Measurements from ENCODE around the gene SCNN1A. TPM values are rescaled to one million over a fixed set of nuclear protein-coding genes. Genes with fewer than 3 reads are reported as not detected.
A peak's percentile ranks its signal among the peaks of the same experiment; 100 is the strongest.

The SCNN1A gene
- polyA plus RNA-seq, 1 donor, result 25.7 TPM

GRCh38 chr12:6315704-6316597 lies 59.4 kb downstream of the SCNN1A start:
- DNase-seq, result no peak
- Histone ChIP-seq H3K36me3 (ENCODE audit: control insufficient read depth, insufficient read depth, low read length) (peaks cover 83% of the 10 kb centered on the region), H3K4me1 (ENCODE audit: control insufficient read depth, insufficient read depth, low read length) (peaks cover 43% of the 10 kb centered on the region)

GRCh38 chr12:6315184-6315583 lies 60.2 kb downstream of the SCNN1A start:
- Histone ChIP-seq H3K27me3 (ENCODE audit: control insufficient read depth, insufficient read depth, low read length) (no peaks in the 10 kb centered on the region), H3K9me3 (ENCODE audit: control insufficient read depth, low read depth, low read length) (no peaks in the 10 kb centered on the region), H3K4me3 (ENCODE audit: low read length) (no peak overlapping the region), H3K4me1 (ENCODE audit: control insufficient read depth, insufficient read depth, low read length) (peaks cover 43% of the 10 kb centered on the region), H3K36me3 (ENCODE audit: control insufficient read depth, insufficient read depth, low read length) (peaks cover 76% of the 10 kb centered on the region), H3K27ac (ENCODE audit: low read length) (no peak overlapping the region)
- no peak for DNase-seq
- 90% methylated on average over 2 of the region's 6 CpGs for WGBS (ENCODE audit: insufficient coverage, low lambda C conversion rate)

More at GRCh38 chr12:6315704-6316597, 59.4 kb downstream of the SCNN1A start:
- no CpG with 5 or more reads among the region's 17 CpGs for WGBS (ENCODE audit: insufficient coverage, low lambda C conversion rate)
- Histone ChIP-seq H3K27me3 (ENCODE audit: control insufficient read depth, insufficient read depth, low read length) (no peaks in the 10 kb centered on the region), H3K27ac (ENCODE audit: low read length) (no peak overlapping the region), H3K9me3 (ENCODE audit: control insufficient read depth, low read depth, low read length) (no peaks in the 10 kb centered on the region), H3K4me3 (ENCODE audit: low read length) (no peak overlapping the region)

- H3K36me3 ChIP-seq (ENCODE audit: control insufficient read depth, insufficient read depth, low read length), result peaks cover 72% of the 10 kb centered on the region
- whole genome bisulfite sequencing (ENCODE audit: insufficient coverage, low lambda C conversion rate), result no CpG with 5 or more reads among the region's 9 CpGs
- DNase-seq, result no peak
These were observed 60.6 kb downstream of the SCNN1A start for GRCh38 chr12:6314776-6315175.

GRCh38 chr12:6313326-6313940 lies 61.9 kb downstream of the SCNN1A start:
- Histone ChIP-seq H3K36me3 (ENCODE audit: control insufficient read depth, insufficient read depth, low read length) (peaks cover 60% of the 10 kb centered on the region), H3K27ac (ENCODE audit: low read length) (peak overlapping the region; percentile 99), H3K4me1 (ENCODE audit: control insufficient read depth, insufficient read depth, low read length) (peaks cover 53% of the 10 kb centered on the region), H3K4me3 (ENCODE audit: low read length) (peak overlapping the region; percentile 6), H3K27me3 (ENCODE audit: control insufficient read depth, insufficient read depth, low read length) (no peaks in the 10 kb centered on the region), H3K9me3 (ENCODE audit: control insufficient read depth, low read depth, low read length) (no peaks in the 10 kb centered on the region)
- WGBS (ENCODE audit: insufficient coverage, low lambda C conversion rate), result no CpG with 5 or more reads among the region's 14 CpGs
- DNase-seq, result no peak

More at GRCh38 chr12:6314776-6315175, 60.6 kb downstream of the SCNN1A start:
- no peak overlapping the region for H3K4me3 ChIP-seq (ENCODE audit: low read length)
- H3K27ac ChIP-seq (ENCODE audit: low read length), result no peak overlapping the region
- H3K9me3 ChIP-seq (ENCODE audit: control insufficient read depth, low read depth, low read length), result no peaks in the 10 kb centered on the region
- H3K4me1 ChIP-seq (ENCODE audit: control insufficient read depth, insufficient read depth, low read length), result peaks cover 43% of the 10 kb centered on the region
- no peaks in the 10 kb centered on the region for H3K27me3 ChIP-seq (ENCODE audit: control insufficient read depth, insufficient read depth, low read length)

DNA sequence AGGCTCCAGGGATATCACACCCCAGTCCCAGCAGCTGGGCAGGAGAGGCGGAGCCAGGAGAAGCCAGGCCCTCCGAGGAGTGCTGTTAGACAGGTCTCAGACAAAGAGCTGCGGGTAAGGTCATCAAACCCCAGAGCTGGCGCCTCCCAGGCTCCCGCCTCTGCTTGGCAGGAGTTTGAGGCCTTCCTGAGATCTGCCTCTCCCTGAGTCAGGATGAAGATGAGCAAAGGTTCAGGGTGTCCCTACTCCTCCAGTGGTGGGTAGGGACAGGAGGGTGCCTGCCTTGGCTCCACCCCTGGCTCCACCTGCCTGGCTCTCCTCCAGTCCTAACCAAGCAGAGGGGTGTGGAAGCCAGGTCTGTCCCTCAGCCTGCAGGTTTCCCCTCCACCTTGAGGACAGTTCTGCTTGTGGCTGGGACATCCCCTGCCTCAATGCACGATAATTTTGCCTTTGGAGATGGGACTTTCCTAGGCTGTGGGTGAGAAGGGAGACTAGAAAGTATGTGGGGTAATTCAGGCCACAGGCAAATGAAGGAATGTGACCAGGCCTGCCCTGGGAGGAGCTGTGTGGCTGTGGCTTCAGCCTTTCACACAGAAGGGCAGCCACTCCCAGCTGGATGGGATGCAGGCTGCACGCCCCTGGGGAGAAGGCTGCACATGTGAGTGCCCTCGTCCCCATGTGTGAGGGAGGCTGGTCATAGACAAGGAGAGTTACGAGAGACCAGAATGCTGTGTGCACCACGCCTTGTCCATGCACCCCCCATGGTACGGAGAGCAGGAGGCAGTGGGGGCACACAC lies 62.6 kb downstream of the SCNN1A start:
- no peaks in the 10 kb centered on the region for H3K27me3 ChIP-seq (ENCODE audit: control insufficient read depth, insufficient read depth, low read length)
- H3K27ac ChIP-seq (ENCODE audit: low read length), result peak overlapping the region; percentile 99
- DNase-seq, result peak; percentile 89 to 95
- peaks cover 60% of the 10 kb centered on the region for H3K4me1 ChIP-seq (ENCODE audit: control insufficient read depth, insufficient read depth, low read length)
- whole genome bisulfite sequencing (ENCODE audit: insufficient coverage, low lambda C conversion rate), result no CpG with 5 or more reads among the region's 11 CpGs
- H3K9me3 ChIP-seq (ENCODE audit: control insufficient read depth, low read depth, low read length), result no peaks in the 10 kb centered on the region
- H3K4me3 ChIP-seq (ENCODE audit: low read length), result peak overlapping the region; percentile 81
- H3K36me3 ChIP-seq (ENCODE audit: control insufficient read depth, insufficient read depth, low read length), result peaks cover 53% of the 10 kb centered on the region

DNA sequence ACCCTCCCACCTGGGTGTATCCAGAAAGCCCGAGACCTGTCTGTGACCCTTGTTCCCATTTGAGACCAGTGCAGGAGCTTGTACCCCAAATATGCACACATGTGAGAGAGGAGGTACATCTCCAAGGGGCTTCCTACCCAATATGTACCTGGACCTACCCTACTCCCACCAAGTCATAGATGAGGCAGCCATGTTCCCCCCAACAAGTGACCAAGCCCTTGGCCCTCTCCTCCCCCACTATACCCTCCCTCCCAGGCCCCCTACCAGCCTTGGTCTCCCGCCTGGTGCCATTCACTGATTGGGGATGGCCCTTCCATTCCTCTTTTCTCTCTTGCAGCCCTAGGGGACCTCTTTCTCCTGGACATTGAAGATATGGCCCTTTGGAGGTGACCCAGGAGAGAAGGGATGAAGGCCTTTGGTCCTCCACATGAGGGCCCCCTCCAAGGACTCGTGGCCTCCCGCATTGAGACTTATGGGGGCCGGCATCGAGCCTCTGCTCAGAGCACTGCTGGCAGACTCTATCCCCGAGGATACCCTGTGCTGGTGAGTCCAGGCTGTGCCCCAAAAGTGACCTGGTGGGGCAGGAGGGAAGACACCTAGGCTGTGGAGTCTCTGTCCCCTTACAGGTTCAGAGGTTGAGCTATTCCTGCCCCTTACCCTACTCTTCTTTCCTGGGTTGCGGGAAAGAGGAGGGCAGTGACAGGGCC lies 63.4 kb downstream of the SCNN1A start:
- H3K4me1 ChIP-seq (ENCODE audit: control insufficient read depth, insufficient read depth, low read length), result peaks cover 62% of the 10 kb centered on the region
- no peaks in the 10 kb centered on the region for H3K27me3 ChIP-seq (ENCODE audit: control insufficient read depth, insufficient read depth, low read length)
- H3K4me3 ChIP-seq (ENCODE audit: low read length), result peak overlapping the region; percentile 81
- H3K9me3 ChIP-seq (ENCODE audit: control insufficient read depth, low read depth, low read length), result no peaks in the 10 kb centered on the region
- WGBS (ENCODE audit: insufficient coverage, low lambda C conversion rate), result no CpG with 5 or more reads among the region's 8 CpGs
- peak overlapping the region; percentile 99 for H3K27ac ChIP-seq (ENCODE audit: low read length)
- H3K36me3 ChIP-seq (ENCODE audit: control insufficient read depth, insufficient read depth, low read length), result peaks cover 46% of the 10 kb centered on the region
- no peak for DNase-seq

DNA sequence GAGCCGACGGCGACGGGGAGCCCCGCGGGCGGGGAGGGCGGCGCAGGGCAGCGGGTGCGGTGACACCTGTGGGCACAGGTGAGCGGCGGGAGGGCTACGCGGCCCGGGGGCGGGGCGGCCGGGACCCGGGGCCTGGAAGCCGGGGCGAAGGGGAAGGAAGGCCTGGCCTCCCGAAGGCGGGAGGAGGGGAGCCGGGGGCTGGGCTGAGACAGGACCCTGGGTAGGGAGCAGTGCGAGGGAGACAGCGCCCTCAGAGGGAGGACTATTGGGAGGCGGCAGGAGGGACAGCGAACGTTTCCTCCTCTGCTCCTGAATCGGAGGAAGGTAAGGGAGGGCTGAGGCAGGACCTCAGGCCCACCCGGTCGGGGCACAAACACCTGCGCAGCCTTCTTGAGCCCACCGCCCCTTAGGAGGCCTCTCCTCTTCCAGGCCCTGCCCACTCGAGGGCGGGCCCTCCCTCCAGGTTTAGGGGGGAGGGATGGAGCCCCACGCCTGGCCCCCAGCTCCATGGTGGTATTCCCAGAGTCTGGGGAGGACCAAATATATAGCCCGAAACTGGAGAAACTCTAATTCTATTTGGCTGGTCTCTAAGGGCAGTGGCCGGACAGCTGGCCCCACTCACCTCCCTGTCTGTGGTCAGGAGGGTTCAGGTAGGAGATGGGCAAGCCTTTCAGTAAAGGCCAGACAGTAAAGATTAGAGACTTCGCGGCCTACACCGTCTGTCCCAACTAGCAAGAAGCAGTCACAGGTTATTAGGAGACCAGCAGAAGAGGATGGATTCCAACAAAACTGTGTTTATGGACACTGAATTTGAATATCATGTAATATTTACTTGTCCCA lies 64.4 kb downstream of the SCNN1A start:
- H3K4me3 ChIP-seq (ENCODE audit: low read length), result peak overlapping the region; percentile 81
- no CpG with 5 or more reads among the region's 43 CpGs for WGBS (ENCODE audit: insufficient coverage, low lambda C conversion rate)
- DNase-seq, result peak in 1 of 2 donors; percentile 72
- H3K36me3 ChIP-seq (ENCODE audit: control insufficient read depth, insufficient read depth, low read length), result peaks cover 36% of the 10 kb centered on the region
- no peaks in the 10 kb centered on the region for H3K9me3 ChIP-seq (ENCODE audit: control insufficient read depth, low read depth, low read length)
- no peaks in the 10 kb centered on the region for H3K27me3 ChIP-seq (ENCODE audit: control insufficient read depth, insufficient read depth, low read length)
- H3K27ac ChIP-seq (ENCODE audit: low read length), result peak overlapping the region; percentile 99
- peaks cover 57% of the 10 kb centered on the region for H3K4me1 ChIP-seq (ENCODE audit: control insufficient read depth, insufficient read depth, low read length)

- peaks cover 4% of the 10 kb centered on the region for H3K36me3 ChIP-seq (ENCODE audit: control insufficient read depth, insufficient read depth, low read length)
- H3K4me3 ChIP-seq (ENCODE audit: low read length), result no peak overlapping the region
- no CpG with 5 or more reads among the region's 5 CpGs for WGBS (ENCODE audit: insufficient coverage, low lambda C conversion rate)
- H3K9me3 ChIP-seq (ENCODE audit: control insufficient read depth, low read depth, low read length), result no peaks in the 10 kb centered on the region
- DNase-seq, result peak in 1 of 2 donors; percentile 61
- peak overlapping the region; percentile 99 for H3K27ac ChIP-seq (ENCODE audit: low read length)
- H3K27me3 ChIP-seq (ENCODE audit: control insufficient read depth, insufficient read depth, low read length), result no peaks in the 10 kb centered on the region
- H3K4me1 ChIP-seq (ENCODE audit: control insufficient read depth, insufficient read depth, low read length), result peaks cover 58% of the 10 kb centered on the region
These were observed 67.8 kb downstream of the SCNN1A start for GRCh38 chr12:6307529-6307928.

DNA sequence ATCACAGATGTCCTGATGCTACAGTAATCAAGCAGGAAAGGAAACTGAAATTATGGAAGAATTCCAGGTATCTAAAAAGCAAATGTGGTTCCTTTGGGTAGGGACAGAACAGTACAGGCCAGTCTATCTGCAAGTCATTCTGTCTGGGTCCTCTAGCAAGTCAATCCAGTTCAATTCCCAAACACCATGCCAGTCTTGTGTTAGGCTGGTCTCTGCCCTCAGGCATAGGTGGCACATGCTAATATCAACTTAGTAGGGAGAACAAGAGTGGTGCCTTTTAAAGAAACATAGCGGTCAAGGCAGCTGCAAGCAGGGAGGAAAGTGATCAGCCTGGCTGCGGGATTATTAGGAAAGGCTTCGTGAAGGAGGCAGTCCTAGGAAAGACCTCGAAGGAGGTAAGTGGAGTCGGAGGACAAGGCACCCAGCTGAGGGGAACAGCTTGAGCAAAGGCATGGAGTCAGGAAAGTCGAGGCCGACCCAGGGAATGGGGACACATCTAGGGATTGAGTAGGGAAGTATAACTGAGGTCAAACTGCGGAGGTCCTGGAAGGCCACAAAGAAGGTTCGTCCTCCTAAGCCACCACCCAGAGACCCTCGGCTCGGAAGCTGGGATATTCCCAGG lies 68.7 kb downstream of the SCNN1A start:
- no peaks in the 10 kb centered on the region for H3K36me3 ChIP-seq (ENCODE audit: control insufficient read depth, insufficient read depth, low read length)
- H3K27me3 ChIP-seq (ENCODE audit: control insufficient read depth, insufficient read depth, low read length), result no peaks in the 10 kb centered on the region
- whole genome bisulfite sequencing (ENCODE audit: insufficient coverage, low lambda C conversion rate), result 100% methylated on average over 1 of the region's 11 CpGs
- no peaks in the 10 kb centered on the region for H3K9me3 ChIP-seq (ENCODE audit: control insufficient read depth, low read depth, low read length)
- no peak overlapping the region for H3K4me3 ChIP-seq (ENCODE audit: low read length)
- DNase-seq, result no peak
- H3K27ac ChIP-seq (ENCODE audit: low read length), result no peak overlapping the region
- peaks cover 58% of the 10 kb centered on the region for H3K4me1 ChIP-seq (ENCODE audit: control insufficient read depth, insufficient read depth, low read length)

Measured in large intestine (tissue), 3 donors.